NB4 (cell line): Measurements from ENCODE around the gene SLC6A11.

ENCODE experiments used
- POLR2A ChIP-seq: IDR thresholded peaks from 2 replicates; pipeline ENCODE4 v1.6.1; 2011; ENCODE audit warnings: mild to moderate bottlenecking; ENCODE audit not compliant: insufficient read length; ENCODE audit errors: extremely low read depth
- TF ChIP-seq, protein P1 (sequence below): IDR thresholded peaks from one replicate; pipeline ENCODE4 v1.5.1; 2012; ENCODE audit warnings: low read depth, low read length

DNA sequence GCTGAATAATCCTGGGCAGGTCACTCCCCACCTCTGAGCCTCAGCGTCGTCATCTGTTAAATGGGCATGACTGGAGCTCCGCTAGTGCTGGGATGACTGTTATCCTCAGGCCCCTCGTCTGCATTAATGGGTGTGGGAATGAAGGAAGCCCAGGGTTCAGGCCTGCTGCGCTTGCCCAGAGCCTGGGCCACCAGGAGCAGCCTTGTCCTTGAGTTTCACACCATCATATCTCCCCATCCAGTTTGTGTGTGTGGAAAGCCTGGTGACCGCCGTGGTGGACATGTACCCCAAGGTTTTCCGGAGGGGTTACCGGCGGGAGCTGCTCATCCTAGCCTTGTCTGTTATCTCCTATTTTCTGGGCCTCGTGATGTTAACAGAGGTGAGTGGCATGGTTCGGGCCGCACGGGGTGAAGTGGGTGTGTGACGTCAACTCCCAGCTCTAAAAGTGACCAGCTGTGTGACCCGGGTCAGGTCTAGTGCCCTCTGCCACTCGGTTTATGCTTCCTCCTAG lies 113.0 kb downstream of the SLC6A11 start:
- TF ChIP-seq, protein P1, sequence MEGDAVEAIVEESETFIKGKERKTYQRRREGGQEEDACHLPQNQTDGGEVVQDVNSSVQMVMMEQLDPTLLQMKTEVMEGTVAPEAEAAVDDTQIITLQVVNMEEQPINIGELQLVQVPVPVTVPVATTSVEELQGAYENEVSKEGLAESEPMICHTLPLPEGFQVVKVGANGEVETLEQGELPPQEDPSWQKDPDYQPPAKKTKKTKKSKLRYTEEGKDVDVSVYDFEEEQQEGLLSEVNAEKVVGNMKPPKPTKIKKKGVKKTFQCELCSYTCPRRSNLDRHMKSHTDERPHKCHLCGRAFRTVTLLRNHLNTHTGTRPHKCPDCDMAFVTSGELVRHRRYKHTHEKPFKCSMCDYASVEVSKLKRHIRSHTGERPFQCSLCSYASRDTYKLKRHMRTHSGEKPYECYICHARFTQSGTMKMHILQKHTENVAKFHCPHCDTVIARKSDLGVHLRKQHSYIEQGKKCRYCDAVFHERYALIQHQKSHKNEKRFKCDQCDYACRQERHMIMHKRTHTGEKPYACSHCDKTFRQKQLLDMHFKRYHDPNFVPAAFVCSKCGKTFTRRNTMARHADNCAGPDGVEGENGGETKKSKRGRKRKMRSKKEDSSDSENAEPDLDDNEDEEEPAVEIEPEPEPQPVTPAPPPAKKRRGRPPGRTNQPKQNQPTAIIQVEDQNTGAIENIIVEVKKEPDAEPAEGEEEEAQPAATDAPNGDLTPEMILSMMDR: no peak
- TF ChIP-seq POLR2A: no peak
